ENCODE data around the gene NPC1L1.
"Not testable (repeated sequence)": the region's sequence is repeated elsewhere in the genome, so short reads cannot be mapped to it uniquely, and the experiment has no call there.

The NPC1L1 gene

DNA sequence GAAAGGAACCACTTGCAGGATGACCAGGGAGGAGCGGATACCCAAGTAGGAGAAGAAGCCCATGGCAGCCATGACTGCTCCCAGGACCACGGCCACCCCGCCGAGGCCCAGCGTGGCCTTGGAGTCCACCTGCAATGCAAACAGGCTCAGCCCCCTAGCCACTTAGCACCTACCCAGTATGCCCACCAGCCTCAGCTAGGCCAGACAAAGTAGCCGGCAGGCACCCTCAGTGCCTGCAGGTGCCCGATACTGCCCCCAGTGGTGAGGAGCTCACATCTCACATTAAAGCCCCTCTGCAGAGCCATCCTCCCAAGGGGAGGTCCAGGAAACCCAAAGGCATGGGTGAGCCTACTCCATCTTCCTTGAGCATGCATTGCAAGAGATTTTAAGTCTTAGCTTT lies 6.6 kb downstream of the NPC1L1 start:
- peak; percentile 85 for DNase-seq

DNA sequence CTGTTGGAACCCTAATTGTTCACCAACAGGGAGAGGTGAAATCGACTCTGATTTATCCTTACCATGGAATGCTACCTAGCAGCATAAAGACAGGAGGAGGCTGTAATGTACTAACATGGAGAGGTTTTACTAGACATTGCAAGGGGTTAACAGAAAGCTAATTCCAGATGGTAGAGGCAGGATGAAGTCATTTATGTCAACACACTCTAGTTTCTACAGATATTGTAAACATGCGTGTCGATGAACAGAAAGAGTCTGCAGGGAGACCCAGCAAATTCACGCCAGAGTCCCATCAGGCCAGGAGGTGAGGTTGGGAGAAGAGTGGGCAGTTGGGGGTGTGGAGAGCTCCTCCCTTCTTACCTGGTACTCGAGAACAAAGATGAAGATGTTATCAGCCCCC lies 7.0 kb downstream of the NPC1L1 start:
- DNase-seq: no peak

DNA sequence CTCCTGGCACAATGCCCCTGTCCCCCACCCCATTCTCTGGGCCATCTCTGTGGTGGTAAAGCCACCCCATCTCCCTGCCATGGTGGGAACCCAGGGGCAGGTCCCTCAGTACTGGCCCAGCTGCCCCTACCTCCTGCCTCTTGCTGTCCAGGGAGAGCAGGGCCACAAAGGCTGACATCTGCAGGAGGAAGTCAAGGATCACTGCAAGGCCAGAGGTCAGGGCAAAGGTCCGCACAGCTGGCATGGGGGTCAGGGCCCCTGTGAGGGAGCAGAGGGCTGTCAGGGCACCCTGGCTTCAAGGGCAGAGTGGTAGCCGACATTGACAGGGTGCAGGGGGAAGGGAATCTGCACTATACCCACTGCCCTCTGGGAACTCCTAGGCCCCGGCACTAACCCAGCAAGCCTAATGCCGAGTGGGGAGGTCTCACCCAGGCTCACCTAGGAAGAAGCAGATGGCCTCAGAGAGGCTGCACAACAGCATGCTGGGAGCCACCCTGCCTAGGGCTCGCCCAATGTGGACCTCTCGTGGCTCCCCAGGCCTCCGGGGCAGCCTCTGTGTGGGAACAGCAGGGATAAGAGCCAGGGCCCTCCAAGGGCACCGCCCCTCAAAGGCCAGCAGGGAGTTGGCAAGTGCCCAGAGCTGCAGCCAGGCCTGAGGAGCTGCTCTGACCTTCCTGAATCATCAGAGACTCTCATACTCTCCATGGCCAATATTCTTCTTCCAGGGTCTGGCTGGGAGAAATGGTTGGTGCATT lies 7.7 kb downstream of the NPC1L1 start:
- DNase-seq: no peak

DNA sequence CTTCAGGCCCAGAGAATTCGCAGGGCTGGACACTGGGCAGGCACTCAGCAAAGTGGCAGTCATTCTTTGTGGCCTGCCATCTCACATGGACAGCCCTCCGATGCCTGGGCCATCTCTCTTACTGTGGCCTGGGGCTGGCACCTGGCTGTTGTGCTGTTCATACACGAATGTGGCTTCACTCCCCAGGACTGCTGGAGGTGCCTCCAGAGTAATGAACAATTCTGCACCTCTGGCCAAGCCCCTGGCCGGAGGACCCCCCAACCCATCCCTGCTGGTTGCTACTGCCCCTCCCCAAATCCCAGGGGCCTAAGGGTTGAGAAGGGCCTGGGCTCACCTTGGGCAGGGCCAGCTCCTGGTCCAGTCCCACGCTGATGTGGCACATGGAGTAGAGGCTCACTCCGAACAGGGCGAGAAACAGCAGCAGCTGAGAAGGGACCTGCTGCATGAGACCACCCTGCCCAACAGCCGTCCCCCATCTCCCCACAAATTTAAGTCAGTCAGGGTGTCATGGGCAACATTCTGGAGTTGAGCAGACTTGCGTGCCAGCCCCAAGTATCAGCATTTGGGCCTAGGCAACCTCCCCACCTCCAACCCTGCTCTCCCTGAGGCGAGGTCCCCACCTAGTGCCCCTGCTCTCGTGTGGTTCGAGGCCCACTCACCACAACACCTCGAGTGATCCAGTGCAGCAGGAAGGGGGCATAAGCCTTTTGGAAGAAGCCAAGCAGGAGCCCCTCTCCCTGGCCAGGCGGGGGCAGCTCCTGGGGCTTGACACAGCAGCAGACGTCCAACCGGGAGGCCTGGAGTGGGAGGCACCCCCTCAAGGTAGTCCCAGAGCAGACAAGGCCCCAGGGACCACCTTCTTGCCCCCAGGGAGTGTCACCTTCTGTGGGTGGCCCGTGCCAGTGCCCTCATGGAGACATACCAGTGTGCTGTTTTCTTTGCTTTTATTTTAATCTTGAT lies 9.4 kb downstream of the NPC1L1 start:
- no peak for DNase-seq

DNA sequence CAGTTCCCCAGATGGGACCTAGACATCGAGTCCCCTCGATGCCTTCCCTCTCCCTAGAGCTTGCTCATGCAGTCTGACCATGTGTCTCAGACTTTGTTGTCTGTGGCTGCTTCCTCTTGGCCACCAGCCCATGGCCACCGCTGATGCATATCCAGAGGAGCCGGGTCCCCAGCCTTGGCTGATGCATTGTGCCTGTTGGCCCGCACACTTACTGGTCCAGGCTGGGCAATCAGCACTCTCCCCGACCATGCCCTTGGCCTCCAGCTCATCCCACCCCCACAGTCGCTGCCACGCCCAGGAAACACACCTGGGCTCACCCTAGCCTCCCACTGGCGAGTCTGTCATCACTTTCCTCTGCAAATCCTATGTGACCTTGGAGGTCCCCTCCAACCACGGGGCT lies 10.1 kb downstream of the NPC1L1 start:
- DNase-seq: peak; percentile 15

DNA sequence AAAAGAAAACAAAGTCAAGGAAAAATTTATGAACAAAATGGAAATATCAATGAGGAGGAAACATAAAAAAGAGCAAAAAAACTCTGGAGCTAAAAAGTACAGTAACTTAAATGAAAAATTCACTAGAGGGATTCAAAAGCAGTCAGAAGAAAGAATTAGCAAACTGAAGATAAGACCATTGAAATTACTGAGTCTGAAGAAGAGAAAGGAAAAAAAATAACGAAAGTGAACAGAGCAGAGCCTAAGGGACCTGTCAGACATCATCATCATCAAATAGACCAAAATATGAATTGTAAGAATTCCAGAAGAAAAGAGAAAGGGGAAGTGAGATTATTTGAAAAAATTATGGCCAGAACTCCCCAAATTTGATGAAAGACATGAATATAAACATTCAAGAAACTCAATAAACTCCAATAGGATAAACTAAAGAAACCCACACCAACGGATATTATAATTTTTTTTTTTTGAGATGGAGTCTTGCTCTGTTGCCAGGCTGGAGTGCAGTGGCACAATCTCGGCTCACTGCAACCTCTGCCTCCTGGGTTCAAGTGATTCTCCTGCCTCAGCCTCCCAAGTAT lies 16.2 kb downstream of the NPC1L1 start:
- DNase-seq: no peak

- DNase-seq: no peak
Measured at GRCh38 chr7:44522315-44522714, 18.8 kb downstream of the NPC1L1 start.

- no peak for DNase-seq
Measured at GRCh38 chr7:44521347-44522095, 19.6 kb downstream of the NPC1L1 start.

- no peak for DNase-seq
Measured at GRCh38 chr7:44520574-44520973, 20.6 kb downstream of the NPC1L1 start.

DNA sequence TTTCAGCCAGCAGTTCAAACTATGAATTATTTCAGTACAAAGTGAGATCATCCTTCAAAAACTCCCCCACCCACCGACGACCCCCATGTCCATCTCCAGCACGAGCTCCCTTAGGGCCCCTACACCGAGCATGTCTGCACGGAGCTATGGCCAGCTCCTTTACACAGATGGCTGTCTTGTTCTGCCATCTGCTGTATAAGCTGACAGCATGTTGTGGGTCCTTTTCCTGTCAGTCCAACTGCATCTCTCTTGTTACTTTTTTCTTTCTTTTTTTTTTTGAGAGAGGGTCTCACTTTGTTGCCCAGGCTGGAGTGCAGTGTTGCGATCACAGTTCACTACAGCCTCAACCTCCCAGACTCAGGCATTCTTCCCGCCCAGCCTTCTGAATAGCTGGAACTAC lies 21.6 kb downstream of the NPC1L1 start:
- no peak for DNase-seq

GRCh38 chr7:44518761-44519160 lies 22.4 kb downstream of the NPC1L1 start:
- no peak for DNase-seq

DNA sequence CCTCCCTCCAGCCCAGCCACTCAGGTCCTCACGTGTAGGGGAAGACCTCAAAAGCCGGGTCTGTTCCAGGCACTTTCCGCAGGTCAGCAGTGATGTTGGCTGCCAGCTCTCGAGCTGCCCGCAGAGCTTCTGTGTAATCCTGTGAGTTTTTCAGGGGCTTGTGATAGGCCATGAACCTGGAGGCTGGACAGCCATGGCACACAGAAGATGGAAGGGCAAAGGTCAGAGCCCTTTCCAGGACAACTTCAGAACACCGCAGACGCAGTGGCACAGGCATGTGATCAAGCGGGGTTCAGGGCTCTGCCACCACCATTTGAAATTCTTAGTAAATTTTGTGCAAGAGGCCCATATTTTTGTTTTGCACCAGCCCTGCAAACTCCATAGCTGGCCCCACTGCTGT lies 24.0 kb downstream of the NPC1L1 start:
- no peak for DNase-seq

DNA sequence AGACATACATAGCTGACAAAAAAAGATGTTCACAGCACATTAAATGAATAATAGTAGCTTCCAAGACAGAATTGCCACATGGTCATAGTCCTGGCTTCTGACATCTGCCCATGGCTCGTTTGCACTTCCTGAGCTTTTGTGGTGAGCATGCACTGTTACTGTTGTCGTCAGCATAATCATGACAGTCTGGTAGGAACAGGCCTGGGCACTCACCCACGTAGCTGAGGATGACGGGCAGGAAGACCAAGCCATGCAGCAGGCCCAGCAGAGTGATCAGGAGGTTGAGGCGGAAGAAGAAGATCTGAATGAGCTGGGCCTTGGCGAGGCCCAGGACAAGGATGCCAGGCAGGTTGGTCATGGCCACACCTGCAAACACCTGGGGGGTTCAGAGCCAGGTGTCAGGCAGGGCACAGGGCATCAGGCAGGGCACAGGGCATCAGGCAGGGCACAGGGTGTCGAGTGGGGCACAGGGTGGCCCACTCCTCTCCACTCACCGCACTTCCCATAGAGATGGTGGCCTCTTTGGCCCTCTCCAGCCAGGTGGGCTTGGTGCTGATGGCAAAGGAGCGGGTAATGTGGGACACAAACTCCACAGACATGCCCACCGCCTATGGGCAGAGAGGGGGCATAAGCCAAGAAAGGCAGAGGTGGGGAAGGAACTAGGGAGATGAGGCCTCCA lies 25.4 kb downstream of the NPC1L1 start:
- no peak for DNase-seq

- no peak for DNase-seq
Measured at GRCh38 chr7:44512736-44513135, 28.4 kb downstream of the NPC1L1 start.

DNA sequence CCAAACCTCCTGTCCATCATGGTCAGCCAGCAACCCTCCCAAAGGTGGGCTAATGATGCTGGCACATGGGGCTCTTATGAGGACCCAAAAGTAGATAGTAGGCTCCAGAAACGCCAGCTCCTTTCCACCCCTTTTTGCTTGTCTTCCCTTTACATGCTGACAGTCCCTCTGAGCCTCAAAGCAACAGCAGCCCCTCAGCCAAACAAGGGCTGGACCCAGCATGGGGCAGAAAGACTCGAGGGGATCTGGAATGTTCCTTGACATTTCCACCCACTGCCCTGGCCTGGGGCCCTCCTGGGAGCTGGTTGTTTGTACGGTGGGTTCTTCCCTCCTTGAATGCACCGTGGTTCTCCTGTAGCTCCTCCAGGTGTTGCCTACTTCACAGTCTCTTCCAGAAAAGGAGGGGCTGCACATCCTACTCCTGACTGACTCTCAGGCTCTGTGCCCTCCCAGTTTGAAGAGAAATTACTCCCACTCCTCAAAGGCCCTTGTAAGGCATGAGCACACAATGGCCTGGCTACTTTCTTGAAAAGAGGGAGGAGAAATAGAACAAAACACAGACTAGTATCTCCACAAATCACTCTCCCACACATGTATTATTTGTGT lies 29.2 kb downstream of the NPC1L1 start:
- no peak for DNase-seq

DNA sequence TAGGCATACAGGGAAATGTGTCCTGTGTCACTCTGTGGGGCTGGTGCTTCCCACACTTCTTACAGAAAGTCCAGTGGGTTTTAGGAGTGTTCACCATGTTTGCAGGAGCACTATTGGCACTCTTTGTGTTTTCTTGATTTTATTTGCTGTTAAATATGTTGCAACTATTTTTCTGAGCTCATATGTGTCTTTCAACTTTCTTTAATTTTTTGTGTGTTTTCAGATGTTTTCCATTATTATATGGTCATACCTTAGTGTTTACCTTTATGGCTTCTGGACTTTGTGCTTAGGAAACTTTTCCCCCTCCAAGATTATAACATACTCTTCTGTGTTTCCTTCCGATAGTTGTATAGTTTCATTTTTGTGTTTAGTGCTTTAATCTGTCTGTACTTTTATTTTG lies 29.9 kb downstream of the NPC1L1 start:
- no peak for DNase-seq

GRCh38 chr7:44508328-44509030 lies 32.7 kb downstream of the NPC1L1 start:
- DNase-seq: peak; percentile 25

DNA sequence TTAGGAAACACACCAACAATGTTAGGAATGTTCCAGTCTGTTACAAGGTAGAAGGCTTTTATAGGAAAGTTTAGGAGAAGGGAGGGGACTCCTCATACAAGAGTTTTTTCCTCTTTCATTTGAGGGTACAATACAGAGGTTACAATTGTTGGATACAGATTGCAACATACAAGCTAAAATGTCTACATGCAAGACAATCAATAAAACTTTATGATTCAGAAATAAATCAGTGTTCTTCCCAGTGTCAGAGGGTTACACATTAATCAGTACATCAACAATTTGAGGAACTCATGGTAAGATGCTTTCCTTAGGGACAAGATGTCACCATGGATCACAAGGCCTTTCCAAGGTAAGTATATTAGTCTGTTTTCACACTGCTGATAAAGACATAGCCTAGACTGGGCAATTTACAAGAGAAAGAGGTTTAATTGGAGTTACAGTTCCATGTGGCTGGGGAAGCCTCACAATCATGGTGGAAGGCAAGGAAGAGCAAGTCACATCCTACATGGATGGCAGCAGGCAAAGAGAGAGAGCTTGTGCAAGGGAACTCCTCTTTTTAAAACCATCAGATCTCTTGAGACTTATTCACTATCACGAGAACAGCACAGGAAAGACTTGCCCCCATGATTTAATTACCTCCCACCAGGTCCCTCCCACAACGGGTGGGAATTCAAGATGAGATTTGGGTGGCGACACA lies 34.4 kb downstream of the NPC1L1 start:
- DNase-seq: not testable (repeated sequence)

DNA sequence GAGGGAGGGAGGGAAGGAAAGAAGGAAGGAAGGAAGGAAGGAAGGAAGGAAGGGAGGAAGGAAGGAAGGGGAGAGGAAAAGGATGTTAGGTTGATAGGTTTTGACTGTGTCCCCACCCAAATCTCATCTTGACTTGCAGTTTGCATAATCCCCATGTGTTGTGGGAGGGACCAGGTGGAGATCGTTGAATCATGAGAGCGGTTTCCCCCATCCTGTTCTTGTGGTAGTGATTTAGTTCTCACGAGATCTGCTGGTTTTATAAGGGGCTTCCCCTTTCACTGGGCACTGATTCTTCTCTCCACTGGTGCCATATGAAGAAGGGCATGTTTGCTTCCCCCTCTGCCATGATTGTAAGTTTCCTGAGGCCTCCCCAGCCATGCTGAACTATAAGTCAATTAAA lies 35.5 kb downstream of the NPC1L1 start:
- no peak for DNase-seq

DNA sequence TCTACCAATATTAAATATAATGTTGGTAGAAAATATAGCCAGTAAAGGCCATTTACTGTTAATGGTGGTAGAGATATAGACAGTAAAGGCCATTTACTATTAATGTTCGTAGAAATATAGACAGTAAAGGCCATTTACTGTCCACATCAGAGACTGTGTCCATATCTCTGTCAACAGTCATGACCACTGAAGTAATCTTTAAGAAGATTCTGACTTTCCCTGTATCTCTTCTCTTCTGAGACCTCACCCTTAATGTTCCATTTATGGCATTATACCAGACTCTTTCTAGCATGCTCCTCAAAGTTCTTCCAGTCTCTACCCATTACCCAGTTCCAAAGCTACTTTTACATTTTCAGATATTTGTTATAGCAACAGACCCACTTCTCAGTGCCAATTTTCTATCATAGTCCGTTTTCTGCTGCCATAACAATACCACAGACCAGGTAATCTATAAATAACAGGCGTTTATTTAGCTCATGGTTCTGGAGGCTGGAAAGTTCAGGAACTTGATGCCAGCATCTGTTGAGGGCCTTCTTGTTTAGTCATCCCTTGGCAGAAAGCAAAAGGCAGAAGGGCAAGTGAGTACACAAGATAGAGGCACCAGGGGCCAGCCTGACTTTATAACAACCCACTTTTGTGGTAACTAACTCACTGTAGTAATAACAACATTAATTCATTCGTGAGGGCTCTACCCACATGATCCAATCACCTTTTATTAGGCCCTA lies 42.7 kb downstream of the NPC1L1 start:
- peak; percentile 45 for DNase-seq
